HEK293T (cell line): ENCODE measurements around the gene KRTAP10-9.

Experiments
- CTCF ChIA-PET: fragments of 350-600 bp; formaldehyde crosslinking; extraction: SDS; loops from one replicate; lab custom pipeline; 2021; ENCODE audit warnings: antibody characterized with exemption, inconsistent platforms; lab: Yijun Ruan, JAX
- POLR2A ChIA-PET: fragments of 350-600 bp; formaldehyde crosslinking; extraction: SDS; loops from one replicate; lab custom pipeline; 2020; ENCODE audit warnings: antibody characterized with exemption, inconsistent platforms; lab: Yijun Ruan, JAX
- DNase-seq: peaks from one replicate; pipeline ENCODE4 v3.0.0; 2012; ENCODE audit warnings: mixed read lengths; ENCODE audit errors: extremely low spot score
- ARNT ChIP-seq: fragments of 450-650 bp; IDR thresholded peaks from 2 replicates; pipeline ENCODE4 v1.6.1; 2017; ENCODE audit warnings: mild to moderate bottlenecking
- BHLHE40 ChIP-seq: fragments of 450-650 bp; IDR thresholded peaks from 2 replicates; pipeline ENCODE4 v1.6.1; 2016; ENCODE audit warnings: mild to moderate bottlenecking, moderate library complexity, borderline replicate concordance
- CTBP1 ChIP-seq: fragments of 450-650 bp; IDR thresholded peaks from 2 replicates; pipeline ENCODE4 v1.6.1; 2016; ENCODE audit warnings: borderline replicate concordance
- ELF4 ChIP-seq: fragments of 450-650 bp; IDR thresholded peaks from 2 replicates; pipeline ENCODE4 v1.6.1; 2017; ENCODE audit warnings: antibody characterized with exemption
- FOXA1 ChIP-seq: fragments of 450-650 bp; IDR thresholded peaks from 2 replicates; pipeline ENCODE4 v1.6.1; 2016; ENCODE audit warnings: mild to moderate bottlenecking
- FOXK2 ChIP-seq: fragments of 450-650 bp; IDR thresholded peaks from 2 replicates; pipeline ENCODE4 v1.6.1; 2016; ENCODE audit warnings: mild to moderate bottlenecking
- FOXM1 ChIP-seq: fragments of 450-650 bp; IDR thresholded peaks from 2 replicates; pipeline ENCODE4 v1.6.1; 2017; ENCODE audit warnings: mild to moderate bottlenecking, borderline replicate concordance
- HDGF ChIP-seq: fragments of 450-650 bp; IDR thresholded peaks from 2 replicates; pipeline ENCODE4 v1.6.1; 2017; ENCODE audit warnings: antibody characterized with exemption, borderline replicate concordance
- L3MBTL2 ChIP-seq: fragments of 450-650 bp; conservative IDR thresholded peaks from 2 replicates; pipeline ENCODE4 v1.6.1; 2016; ENCODE audit warnings: mild to moderate bottlenecking
- LEF1 ChIP-seq: fragments of 450-650 bp; IDR thresholded peaks from 2 replicates; pipeline ENCODE4 v1.6.1; 2017; ENCODE audit warnings: mild to moderate bottlenecking, borderline replicate concordance
- NFRKB ChIP-seq: fragments of 450-650 bp; IDR thresholded peaks from 2 replicates; pipeline ENCODE4 v1.6.1; 2016; ENCODE audit warnings: mild to moderate bottlenecking, moderate library complexity
- SP1 ChIP-seq: fragments of 450-650 bp; IDR thresholded peaks from 2 replicates; pipeline ENCODE4 v1.6.1; 2017
- SUZ12 ChIP-seq: fragments of 450-650 bp; IDR thresholded peaks from 2 replicates; pipeline ENCODE4 v1.6.1; 2016; ENCODE audit warnings: mild to moderate bottlenecking
- TARDBP ChIP-seq: fragments of 450-650 bp; IDR thresholded peaks from 2 replicates; pipeline ENCODE4 v1.6.1; 2016
- ZNF384 ChIP-seq: fragments of 450-650 bp; IDR thresholded peaks from 2 replicates; pipeline ENCODE4 v1.6.1; 2016
- TF ChIP-seq, protein P1 (sequence below): fragments of 450-650 bp; IDR thresholded peaks from 2 replicates; pipeline ENCODE4 v1.6.1; 2016

Gene KRTAP10-9

DNA sequence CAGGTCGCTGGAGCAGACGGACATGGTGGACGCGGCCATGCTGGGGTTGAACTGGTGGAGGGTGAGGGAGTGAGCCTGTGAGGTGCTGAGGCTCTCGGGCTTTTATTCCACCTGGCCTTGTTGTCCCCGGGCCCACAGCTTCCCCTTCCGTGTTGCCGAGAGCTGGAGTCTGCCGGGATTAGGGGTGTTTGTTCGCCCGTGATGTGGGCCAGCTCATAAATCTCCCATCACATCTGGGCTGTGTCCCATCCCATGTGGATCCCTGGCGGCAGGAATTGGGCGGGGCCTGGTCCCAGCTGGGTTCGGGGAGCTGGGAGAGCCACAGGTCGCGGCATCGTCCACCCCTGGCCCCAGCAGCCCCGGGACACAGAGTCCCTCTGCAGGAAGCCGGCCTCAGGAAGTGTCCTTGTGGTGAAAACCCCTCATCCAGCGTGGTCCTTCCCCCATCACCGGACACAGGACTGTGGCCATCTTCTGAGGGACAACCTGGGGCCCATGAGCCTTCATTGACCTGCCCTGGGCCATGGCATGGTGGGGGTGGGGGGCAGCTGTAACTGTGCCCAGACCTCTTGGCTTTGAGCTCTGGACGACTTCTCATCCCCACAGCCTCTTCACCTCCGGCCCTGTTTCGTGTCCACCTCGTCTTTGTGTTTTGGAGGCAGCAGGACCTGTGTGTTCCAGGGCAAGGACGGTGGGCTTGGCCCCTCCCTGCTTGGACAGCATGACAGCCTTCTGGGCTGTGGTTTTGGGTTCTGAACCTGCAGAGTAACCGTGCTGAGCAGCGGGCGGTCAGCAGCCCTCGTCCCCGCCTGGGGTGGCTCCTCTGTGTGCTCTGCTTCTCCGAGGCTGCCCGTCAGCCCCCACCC, 34.2 kb upstream of the KRTAP10-9 start, which contains the start of gene KRTAP10-6:
Gene KRTAP10-6, minus strand, starts transcription at position 60 of the 866 bp plus-strand sequence. Its CDS starts 21 bp downstream, at position 39.
- CTCF ChIA-PET, result no interaction called here
- POLR2A ChIA-PET, result no interaction called here
- DNase-seq, result no peak
- TF ChIP-seq ELF4, result no peak
- TF ChIP-seq FOXA1, result no peak
- no peak for TF ChIP-seq ZNF384
- TF ChIP-seq ARNT, result no peak
- TF ChIP-seq TARDBP, result no peak
- no peak for TF ChIP-seq BHLHE40
- TF ChIP-seq FOXK2, result no peak
- no peak for TF ChIP-seq LEF1
- no peak for TF ChIP-seq CTBP1
- TF ChIP-seq, protein P1, sequence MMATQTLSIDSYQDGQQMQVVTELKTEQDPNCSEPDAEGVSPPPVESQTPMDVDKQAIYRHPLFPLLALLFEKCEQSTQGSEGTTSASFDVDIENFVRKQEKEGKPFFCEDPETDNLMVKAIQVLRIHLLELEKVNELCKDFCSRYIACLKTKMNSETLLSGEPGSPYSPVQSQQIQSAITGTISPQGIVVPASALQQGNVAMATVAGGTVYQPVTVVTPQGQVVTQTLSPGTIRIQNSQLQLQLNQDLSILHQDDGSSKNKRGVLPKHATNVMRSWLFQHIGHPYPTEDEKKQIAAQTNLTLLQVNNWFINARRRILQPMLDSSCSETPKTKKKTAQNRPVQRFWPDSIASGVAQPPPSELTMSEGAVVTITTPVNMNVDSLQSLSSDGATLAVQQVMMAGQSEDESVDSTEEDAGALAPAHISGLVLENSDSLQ, result no peak
- TF ChIP-seq L3MBTL2, result no peak
- TF ChIP-seq NFRKB, result no peak

DNA sequence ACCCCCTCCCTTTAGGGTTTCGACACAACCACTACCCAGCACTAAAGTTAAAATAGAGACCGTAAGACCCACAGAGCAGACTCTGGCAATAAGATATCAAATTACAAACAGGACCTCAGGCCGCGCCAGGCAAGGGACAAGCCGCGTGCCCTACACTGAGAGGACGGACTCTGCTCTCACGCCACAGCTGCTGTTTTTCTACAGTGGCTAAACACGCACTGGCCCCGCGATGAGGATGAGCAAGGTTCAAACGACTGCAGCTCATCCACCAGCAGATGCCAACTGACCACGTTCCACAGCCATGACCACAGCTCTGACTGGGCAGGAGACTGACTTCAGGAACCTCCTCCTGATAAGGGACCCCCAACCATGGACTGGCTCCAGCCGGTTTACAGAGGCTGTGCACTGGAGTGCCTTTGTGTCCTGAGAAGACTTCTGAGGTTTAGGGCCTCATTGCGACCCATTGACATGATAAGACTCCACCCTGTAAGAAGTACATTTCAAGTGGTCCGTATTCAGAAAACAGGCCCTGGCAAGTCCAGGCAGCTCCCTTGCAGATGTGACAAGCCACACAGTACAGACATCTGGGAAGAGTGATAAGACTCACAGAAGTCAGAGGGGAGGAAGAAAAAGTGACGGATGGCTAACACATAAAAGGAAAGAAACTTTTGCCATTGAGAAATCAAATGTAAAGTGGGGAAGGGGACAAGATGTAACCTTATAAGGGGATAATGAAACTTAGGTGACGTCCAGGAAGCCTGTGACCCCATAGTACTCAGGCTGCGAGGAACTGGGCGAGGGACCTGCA, 33.1 kb upstream of the KRTAP10-9 start:
- TF ChIP-seq LEF1 (no peak), SUZ12 (no peak)
- TF ChIP-seq, protein P1, result no peak
- no peak for DNase-seq
- ChIA-PET CTCF (no interaction called here), POLR2A (no interaction called here)

DNA sequence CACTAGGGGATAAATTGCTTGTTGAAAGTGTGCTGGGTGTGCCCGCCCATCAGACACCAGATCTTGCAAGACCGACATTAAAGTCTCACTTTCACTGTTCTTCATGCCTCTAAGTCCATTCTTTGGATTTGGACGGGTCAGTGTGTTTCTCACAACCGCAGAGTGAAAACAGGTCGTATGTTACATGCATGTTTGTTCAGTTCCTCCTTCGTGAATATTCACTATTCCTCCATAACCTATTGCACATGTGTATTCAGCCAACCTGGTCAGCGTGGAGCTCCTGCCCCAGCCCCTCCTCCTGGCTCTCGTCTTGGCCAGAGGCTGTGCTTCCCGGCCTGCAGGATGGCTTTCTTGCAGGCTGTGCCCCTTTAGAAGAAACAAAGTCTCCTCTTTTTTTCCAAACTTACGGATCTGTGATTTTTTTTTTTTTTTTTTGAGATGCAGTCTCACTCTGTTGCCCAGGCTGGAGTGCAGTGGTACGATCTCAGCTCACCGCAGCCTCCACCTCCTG, 32.4 kb upstream of the KRTAP10-9 start:
- ChIA-PET POLR2A (no interaction called here), CTCF (no interaction called here)
- no peak for DNase-seq
- TF ChIP-seq SUZ12, result no peak
- TF ChIP-seq LEF1, result no peak
- no peak for TF ChIP-seq L3MBTL2
- no peak for TF ChIP-seq FOXK2

DNA sequence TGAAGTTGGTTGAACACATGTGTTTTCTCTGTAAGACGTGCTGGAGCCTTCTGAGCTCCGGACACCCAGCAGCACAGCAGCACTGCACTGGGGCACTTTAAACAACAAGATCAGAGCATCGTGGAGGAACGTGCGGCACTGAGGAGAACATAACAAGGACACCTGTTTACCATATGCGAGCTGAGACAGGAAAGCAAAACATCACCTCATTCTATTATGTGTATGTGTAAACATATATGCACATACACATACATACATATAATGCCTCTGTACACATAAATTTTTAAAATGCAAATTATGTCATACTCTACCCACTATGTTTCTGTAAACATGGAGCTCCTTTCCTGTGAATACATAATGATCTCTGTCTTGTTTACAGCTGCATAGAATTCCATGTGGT, 31.4 kb upstream of the KRTAP10-9 start:
- ChIA-PET CTCF (no interaction called here), POLR2A (interaction anchor here (1.1 kb wide), 1 partner anchor 206 kb away, joined by 3 read pairs; the partner anchor contains the start of gene UBE2G2)
- no peak for DNase-seq
- TF ChIP-seq NFRKB, result no peak
- no peak for TF ChIP-seq ELF4
- no peak for TF ChIP-seq FOXA1
- TF ChIP-seq, protein P1, result no peak
- TF ChIP-seq CTBP1, result no peak
- TF ChIP-seq SUZ12, result no peak
- TF ChIP-seq HDGF, result no peak
- TF ChIP-seq FOXK2, result no peak
- TF ChIP-seq ZNF384, result no peak
- no peak for TF ChIP-seq SP1
- TF ChIP-seq BHLHE40, result no peak
- TF ChIP-seq ARNT, result no peak
- no peak for TF ChIP-seq L3MBTL2
- TF ChIP-seq FOXM1, result no peak
- TF ChIP-seq LEF1, result no peak
- TF ChIP-seq TARDBP, result no peak

DNA sequence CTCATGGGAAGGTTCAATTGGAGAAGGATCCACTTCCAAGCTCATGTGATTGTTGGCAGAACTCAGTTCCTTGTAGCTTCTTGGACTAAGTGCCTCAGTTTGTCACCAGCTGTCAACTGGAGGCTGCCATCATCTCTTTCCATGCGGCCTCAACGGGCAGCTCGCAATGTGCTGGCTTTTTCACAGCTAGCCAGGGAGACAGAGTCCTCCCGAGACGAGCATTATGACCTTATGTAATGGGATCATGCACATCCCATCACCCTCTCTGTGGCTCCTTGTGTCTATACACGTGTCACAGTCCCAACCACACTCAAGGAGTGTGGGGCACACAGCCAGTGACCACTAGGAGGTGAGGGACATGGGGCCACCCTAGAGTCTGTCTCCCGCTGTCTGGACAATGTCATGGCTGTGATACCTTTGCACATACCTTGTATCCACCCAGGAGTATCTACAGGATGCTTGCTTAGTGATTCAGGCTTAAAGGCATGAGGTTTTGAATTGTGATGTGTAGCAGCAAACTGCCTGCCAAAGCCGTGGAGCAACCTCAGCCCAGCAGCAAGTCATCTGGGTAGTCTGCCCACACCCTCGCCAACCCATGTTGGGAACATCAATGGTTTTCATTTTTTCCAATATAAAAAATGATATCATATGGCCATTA, 30.7 kb upstream of the KRTAP10-9 start:
- POLR2A ChIA-PET, result interaction anchor here (1.1 kb wide), 1 partner anchor 205 kb away, joined by 3 read pairs; the partner anchor contains the start of gene UBE2G2
- TF ChIP-seq SUZ12, result no peak
- no peak for TF ChIP-seq BHLHE40
- TF ChIP-seq, protein P1, result no peak
- TF ChIP-seq HDGF, result no peak
- TF ChIP-seq CTBP1, result no peak
- no peak for TF ChIP-seq SP1
- no peak for TF ChIP-seq ZNF384
- TF ChIP-seq ELF4, result no peak
- no peak for TF ChIP-seq FOXM1
- no peak for TF ChIP-seq LEF1
- no peak for TF ChIP-seq FOXK2
- TF ChIP-seq NFRKB, result no peak
- no peak for TF ChIP-seq FOXA1
- no peak for TF ChIP-seq ARNT
- TF ChIP-seq TARDBP, result no peak
- no peak for TF ChIP-seq L3MBTL2
- no peak for DNase-seq
- CTCF ChIA-PET, result no interaction called here
